ENCODE data around the gene TCP11.

Gene TCP11

DNA sequence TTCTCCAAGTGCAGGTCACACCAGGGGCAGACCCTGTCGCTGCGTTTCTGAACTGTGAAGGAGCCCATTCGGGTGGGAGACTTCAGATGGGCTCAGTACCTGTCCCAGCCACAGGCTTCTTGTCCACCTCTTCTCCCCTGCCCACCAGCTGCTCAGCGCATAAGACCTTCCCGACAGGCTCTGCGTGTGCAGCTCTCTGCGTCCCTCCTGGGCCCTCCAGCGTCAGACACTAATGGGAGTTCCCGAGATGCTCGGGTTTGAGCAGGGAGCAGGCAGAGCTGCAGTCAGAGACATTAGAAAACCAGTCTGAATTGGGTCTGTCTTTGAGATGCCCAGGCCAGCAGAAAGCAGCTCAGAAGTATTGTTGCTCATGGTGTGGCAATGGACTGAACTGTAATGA, 50.4 kb downstream of the TCP11 start:
- DNase-seq: no peak

DNA sequence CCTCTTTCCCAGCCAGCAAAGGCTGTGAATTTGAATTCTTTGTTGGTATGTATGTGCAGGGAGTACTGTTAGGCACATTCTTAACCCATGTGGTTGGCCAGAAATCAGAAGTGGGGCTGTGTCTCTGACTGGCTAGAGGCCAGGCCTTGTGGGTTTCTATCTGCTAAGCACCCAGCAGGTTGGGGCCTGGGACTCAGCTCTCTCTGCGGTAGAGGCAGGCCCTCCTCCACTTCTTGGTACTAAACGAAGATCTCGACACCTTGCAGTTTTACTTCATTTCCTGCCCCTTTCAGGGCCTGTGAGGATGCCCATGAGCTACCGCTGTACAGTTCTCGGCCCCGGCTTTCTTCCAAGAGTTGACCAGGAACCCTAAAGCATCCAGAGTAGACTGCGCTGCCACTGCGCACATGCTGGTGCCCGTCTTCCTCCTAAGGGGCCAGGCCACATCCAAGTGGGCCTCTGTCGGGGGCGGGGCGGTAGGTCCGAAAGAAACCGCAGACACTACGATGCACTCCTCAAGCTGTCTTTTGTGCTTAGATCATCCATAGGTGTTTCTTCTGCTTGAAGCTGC, 51.1 kb downstream of the TCP11 start:
- no peak for DNase-seq

- no peak for DNase-seq
These were observed 51.8 kb downstream of the TCP11 start for GRCh38 chr6:35089216-35089934.

- DNase-seq: no peak
These were observed 52.6 kb downstream of the TCP11 start for GRCh38 chr6:35088281-35089215.

DNA sequence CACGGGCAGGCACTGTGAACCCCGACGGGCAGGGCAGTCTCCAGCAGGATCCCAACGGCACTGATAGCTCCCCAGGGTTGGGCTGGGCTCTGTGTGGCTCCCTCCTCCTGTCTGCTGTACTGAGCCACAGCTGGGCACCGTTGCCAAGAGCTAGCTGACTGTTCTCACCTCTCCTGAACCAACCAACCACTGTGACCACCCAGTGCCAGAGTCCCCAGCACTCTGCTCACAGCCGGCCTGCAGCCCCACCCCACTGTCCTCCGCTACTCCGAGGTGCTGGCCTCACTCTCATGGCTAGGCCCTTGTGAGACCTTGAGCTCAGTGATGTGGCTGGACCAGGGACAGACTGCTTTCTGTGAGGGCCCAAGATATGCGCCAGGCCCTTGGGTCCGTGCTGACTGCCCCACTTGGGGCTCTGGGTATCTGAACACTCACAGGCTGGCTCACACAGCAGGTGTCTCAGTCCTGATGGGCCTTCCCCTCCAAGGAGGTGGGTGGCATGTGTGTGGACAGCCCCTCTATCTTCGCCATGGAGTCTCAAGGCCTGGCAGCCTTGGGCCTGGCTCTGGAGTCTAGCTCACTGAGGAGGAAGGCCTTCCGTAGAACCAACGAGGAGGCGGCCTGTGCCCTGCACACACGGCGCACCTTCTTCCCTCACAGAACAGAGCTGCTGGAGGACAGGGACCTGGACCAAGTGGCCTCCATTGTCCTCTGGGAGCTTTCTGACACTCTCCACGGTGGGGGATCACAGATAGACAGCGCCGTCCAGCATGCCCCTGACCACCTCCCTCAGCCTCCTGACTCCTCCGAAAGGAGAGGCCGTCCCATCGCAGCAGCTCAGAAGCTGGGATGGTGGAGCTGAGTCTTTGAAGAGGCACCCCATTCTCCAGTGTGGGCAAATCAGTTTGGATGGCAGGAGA, 53.5 kb downstream of the TCP11 start:
- DNase-seq: no peak

GRCh38 chr6:35086636-35087360, 54.3 kb downstream of the TCP11 start:
- no peak for DNase-seq

DNA sequence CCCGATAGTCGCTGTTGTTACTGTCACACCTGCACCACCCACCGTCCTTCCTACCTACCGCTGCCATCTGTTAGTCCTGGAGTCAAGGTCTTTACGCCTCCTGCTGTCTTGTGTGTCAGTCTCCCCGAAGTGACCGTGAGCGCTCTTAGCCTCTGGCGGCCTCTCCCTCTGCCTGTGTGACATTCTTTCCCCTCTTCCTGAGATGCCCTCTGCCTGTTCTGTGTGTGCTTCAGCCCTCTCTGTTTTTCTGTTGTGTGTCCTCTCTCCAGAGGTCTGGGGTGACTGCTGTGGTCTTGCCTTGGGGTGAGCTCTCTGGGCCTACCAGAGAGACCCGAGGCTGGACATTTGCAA, 54.9 kb downstream of the TCP11 start:
- no peak for DNase-seq

DNA sequence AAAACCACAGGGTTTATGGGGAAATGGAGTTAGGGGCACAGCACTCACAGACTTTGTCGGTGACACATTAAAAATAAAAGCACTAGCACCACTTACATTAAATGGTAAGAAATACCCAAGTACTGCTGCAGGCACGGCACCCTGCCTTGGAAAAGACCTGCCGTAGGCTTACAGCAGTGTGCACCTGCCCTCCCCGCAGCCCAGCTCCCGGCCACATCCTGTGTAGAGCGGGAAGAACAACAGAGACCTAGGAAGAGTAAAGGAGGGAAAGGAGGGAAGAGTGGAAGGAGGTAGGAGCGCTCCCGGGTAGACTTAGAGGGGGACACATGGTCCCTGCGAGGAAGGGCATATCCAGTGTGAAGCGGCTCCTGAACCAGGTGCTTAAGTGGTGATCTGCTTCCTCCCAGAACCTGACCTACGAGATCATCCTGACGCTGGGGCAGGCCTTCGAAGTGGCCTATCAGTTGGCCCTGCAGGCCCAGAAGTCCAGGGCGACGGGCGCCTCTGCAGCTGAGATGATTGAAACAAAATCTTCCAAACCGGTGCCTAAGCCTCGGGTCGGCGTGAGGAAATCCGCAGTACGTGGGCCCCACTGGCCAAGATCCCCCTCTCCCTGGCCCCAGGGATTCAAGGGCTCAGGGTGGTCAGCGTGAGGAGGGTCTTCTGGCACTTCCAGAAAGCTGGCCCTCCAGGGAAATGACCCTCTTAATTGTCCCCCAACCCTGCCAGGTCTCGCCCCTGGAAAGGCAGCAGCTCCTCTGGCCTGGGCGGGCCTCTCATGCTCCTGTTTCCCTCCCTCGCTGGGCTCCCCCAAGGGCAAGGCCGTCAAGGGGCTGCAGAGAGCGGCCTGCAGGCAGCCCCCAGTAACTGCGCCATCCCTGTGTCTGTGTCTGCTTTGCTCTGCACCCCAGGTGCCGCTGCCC, 55.5 kb downstream of the TCP11 start:
- no peak for DNase-seq

DNA sequence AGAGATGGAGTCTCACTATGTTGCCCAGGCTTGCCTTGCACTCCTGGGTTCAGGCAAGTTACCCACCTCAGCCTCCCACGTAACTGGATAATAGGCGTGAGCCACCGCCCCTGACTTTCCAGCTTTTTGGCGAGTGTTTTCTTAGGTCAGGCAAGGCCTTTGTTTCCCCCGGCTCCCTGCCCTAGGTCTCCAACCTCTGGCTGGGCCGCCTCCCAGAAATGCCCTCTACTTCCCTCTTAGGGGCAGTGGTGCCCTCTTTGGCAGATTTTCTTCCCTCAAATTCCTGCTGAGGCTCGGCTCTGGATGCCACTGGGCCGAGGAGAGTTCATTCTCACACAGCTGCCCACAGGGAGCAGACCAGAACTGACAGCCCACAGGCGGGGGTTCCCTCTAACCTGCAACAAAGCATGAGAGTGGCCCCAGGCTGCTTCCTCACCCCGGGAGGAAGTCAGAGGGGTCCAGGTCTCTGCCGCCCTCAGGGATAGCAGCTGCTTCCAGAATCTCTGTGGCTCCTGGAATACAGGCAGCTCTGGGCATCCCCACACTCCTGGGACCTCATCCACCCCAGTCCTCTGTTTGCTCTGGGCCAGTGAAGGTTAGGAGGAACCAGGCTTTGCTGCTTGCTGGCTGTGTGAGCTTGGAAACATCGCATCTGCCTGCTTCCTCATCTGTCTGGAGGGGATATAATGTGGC, 56.5 kb downstream of the TCP11 start:
- no peak for DNase-seq

DNA sequence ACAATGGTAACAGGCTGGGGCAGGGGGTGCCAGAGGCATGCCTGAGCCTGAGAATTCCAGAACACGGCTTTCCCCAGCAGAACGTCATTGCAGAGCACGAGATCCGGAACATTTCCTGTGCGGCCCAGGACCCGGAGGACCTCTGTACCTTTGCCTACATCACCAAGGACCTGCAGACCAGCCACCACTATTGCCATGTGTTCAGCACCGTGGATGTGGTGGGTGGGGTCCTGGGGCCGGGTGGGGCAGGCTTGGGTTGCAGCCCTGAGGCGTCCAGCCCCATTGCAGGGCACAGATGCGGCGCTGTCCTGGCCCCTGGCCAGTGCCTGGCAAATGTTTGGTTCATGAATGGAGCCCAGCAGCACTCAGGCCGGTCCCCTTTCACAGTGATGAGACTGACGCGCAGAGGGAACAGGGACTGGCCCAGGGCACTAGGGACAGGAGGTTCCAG, 57.1 kb downstream of the TCP11 start:
- no peak for DNase-seq

DNA sequence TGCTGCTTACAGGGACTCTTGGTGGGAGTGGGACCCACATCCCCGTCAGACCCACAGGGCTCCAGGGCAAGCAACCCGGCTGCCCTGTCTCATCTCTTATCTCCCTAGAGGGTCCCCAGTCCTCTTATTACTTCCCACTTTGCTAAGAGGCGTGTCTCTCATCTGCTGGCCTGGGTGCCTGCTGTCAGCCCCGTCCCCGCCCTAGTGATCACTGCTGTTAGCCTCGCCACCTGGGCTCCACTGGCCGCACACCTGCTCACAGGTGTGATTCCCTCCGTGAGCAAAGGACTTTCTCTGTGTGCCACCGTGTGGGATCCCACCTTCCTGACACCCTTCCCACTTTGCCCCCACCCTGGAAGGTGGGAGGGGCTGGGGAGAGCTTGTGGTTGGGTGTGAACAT, 57.6 kb downstream of the TCP11 start:
- no peak for DNase-seq

DNA sequence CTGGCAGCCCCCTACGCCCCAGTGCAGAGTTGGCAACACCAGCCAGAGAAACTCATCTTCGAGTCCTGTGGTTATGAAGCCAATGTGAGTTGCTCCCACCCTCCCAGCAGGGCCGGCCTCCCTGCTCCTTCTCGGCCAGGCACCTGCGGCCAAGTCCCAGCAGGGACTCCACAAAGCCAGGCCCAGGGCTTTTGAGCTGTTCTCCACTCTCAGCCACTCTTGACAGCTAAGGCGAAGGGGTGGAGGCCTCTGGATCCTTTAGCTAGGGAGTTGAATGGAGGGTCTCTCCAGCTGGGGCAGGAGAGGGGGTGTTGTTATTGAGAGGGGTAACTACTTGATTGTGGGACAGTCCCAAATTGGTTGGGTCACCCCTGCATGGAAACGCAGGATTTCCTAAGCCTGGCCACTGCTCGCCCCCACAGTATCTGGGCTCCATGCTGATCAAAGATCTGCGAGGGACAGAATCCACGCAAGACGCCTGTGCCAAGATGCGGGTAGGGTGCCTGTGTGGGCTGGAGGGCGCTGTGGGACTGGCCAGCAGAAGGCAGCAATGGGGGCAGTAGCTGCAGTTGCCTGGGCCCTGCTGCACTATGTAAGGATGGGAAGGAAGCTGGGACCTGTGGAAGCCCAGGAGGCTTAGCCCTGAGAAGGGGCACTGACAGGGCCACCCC, 58.3 kb downstream of the TCP11 start:
- DNase-seq: no peak

DNA sequence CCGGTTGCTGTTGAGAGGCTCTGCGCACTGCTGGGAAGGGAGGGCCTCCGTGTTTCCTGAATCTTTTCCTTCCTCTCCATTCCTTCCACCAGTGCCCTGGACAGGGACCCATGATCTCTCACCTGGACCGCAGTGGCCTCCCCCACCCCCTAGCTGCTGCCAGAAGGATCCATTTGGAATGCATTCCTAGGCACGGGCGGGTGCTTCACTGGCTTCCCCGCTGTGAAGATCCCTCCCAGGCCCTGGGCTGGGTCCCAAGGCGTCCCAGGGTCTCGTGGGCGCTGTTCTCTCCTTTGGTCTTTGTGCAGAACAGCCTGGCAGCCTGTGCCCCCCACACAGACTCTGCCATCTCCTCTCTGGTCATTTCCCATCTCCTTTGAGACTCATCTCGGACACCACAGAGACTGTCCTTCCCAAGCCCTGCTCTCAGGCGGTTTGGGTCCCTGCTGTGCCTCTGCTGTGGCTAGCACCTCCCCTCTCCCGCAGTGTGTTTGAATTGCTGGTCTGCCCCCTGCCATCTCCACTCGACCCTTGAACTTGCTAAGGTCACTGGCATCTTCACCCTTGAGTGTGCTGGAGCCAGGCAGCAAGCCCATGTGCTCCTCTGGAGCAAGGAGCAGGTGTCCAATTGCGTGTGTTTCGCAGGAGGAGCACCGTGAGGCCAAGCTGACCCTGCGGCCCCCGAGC, 59.0 kb downstream of the TCP11 start:
- DNase-seq: no peak

DNA sequence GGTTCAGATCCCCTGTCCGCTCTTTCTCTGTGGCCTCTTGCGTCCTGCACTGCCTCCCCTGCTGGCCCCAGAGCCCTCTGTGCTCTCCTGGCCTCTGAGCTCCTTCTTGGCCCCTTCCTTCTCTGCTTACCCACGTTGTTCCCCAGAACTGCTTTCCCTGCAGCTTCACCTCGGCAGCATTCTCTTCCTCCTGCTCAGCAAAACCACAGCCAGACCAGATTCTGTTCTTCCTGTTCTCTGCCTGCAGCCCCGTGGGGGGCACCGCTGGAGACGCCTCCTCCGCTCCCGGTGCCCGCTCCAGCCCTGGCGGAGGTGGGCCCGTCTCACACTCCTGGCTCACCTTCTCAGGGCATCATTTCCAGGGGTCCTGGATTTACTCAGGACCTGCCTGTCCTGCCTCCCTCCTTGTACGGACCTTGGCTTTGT, 59.7 kb downstream of the TCP11 start:
- no peak for DNase-seq

DNA sequence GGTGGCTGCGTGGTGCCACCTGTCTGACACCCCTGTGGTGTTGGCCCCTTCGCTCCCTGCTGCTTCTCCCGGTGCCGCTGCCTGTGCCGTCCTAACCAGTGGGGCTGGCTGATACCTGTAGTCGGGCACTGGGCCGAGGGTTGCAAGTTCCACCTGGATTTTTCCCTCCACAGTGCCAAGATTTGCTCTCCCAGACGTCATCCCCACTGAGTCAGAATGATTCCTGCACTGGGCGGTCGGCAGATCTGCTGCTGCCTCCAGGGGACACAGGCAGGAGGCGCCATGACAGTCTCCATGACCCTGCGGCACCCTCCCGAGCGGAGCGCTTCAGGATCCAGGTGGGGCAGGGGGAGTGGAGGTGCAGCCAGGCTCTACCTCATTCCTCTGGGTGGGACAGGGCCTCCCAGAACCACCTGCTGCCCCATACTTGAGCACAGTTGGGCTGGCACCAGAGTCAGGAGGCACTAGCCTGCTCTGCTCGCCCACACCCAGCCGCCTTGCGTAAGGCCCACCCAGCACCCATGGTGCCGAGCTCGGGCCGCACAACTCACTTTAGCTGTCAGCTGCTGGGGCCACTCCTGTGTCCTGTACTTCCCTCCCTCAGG, 60.2 kb downstream of the TCP11 start:
- DNase-seq: no peak

DNA sequence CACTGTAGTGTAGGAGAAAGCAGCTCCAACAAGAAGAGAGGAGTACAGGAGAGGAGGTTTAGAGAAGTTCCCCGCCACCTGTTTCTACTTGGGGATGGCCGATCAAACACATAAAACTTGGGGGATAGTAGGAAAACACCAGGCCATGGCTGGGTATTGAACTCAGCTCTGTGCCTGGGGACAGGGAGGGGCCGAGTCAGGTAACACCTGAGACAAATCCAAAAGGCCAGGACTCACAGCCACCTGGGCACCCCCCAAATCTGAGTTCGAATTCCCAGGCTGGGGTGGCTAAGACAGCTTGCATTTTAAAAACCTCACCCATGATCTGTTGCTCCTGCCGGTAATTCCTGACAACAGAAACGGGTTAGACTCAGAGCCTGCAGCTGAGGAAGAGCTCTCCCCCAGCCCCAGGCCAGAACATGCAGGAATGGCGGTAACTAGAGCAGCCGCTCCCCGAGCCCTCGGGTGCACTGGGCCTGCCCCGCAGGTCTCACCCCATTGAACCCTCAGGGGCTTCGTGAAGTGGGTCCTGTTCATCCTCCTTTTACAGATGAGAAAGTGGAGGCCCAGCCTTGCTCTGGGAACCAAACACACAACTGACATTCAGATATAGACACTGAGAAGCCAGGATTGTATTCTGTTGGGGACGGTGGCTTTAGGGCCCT, 61.0 kb downstream of the TCP11 start:
- no peak for DNase-seq

GRCh38 chr6:35079311-35080000, 61.7 kb downstream of the TCP11 start:
- DNase-seq: no peak

Data from stimulated activated naive CD4-positive, alpha-beta T cell treated with Interleukin-2 at 50 U/mL for 16 hours (primary cell).